GM23338 (cell line): Measurements from ENCODE around the gene BTBD9. TPM values are rescaled to one million over a fixed set of nuclear protein-coding genes. Genes with fewer than 3 reads are reported as not detected.

Experiments
- ATAC-seq: fragments of 200-7000 bp; cut with Tn5 transposase; 3 replicates; pipeline ENCODE4 v1.9.1; 2020
- DNase-seq: peaks from one replicate; pipeline ENCODE4 v3.0.0-alpha.2; 2015; ENCODE audit warnings: low spot score
- H2AFZ ChIP-seq: fragments of 200-600 bp; sonication (generic); 2 replicates; pipeline ENCODE4 v1.8.0; 2016; ENCODE audit warnings: antibody characterized with exemption, mild to moderate bottlenecking, moderate library complexity
- H3F3A ChIP-seq: fragments of 200-600 bp; sonication (generic); replicated peaks from 2 replicates; pipeline ENCODE4 v1.8.0; 2017; ENCODE audit warnings: antibody characterized with exemption, mixed run types, low read depth
- H3K27ac ChIP-seq: fragments of 200-600 bp; sonication (generic); 2 replicates; pipeline ENCODE4 v1.6.1; 2016; ENCODE audit warnings: low read depth
- H3K27me3 ChIP-seq: fragments of 200-600 bp; sonication (generic); 2 replicates; pipeline ENCODE4 v1.8.0; 2016; ENCODE audit warnings: mild to moderate bottlenecking, mixed run types, moderate library complexity; ENCODE audit not compliant: insufficient read depth
- H3K36me3 ChIP-seq: fragments of 200-600 bp; sonication (generic); 2 replicates; pipeline ENCODE4 v1.8.0; 2016; ENCODE audit warnings: mild to moderate bottlenecking; ENCODE audit not compliant: insufficient read depth
- H3K4me1 ChIP-seq: fragments of 200-600 bp; sonication (generic); 2 replicates; pipeline ENCODE4 v1.8.0; 2016; ENCODE audit warnings: mild to moderate bottlenecking, moderate library complexity; ENCODE audit not compliant: insufficient read depth
- H3K4me2 ChIP-seq: fragments of 200-600 bp; sonication (generic); 2 replicates; pipeline ENCODE4 v1.7.1; 2017; ENCODE audit warnings: mixed run types
- H3K4me3 ChIP-seq: fragments of 200-600 bp; sonication (generic); 2 replicates; pipeline ENCODE4 v1.6.1; 2016; ENCODE audit warnings: mixed run types
- H3K79me2 ChIP-seq: fragments of 200-600 bp; sonication (generic); replicated peaks from 2 replicates; pipeline ENCODE4 v1.8.0; 2017; ENCODE audit warnings: mild to moderate bottlenecking; ENCODE audit not compliant: insufficient read depth
- H3K9me2 ChIP-seq: fragments of 200-600 bp; sonication (generic); 2 replicates; pipeline ENCODE4 v1.8.0; 2017; ENCODE audit not compliant: insufficient read depth
- H4K20me1 ChIP-seq: fragments of 200-600 bp; sonication (generic); replicated peaks from 2 replicates; pipeline ENCODE4 v1.8.0; 2017; ENCODE audit warnings: mild to moderate bottlenecking; ENCODE audit not compliant: insufficient read depth
- H3K27ac Mint-ChIP-seq: 2 replicates; pipeline ENCODE4 v1.8.0; 2020; ENCODE audit warnings: inconsistent platforms, mild to moderate bottlenecking, moderate library complexity, mixed read lengths
- H3K27me3 Mint-ChIP-seq: 3 replicates; pipeline ENCODE4 v1.8.0; 2022; ENCODE audit warnings: low read depth, mild to moderate bottlenecking, moderate library complexity, mixed read lengths, inconsistent platforms; ENCODE audit not compliant: insufficient read depth, poor library complexity
- H3K36me3 Mint-ChIP-seq: 3 replicates; pipeline ENCODE4 v1.8.0; 2021; ENCODE audit warnings: low read depth, mild to moderate bottlenecking, inconsistent platforms, moderate library complexity, mixed read lengths
- H3K4me1 Mint-ChIP-seq: 3 replicates; pipeline ENCODE4 v1.8.0; 2020; ENCODE audit warnings: mild to moderate bottlenecking, inconsistent platforms, mixed read lengths
- H3K4me3 Mint-ChIP-seq: 3 replicates; pipeline ENCODE4 v1.8.0; 2021; ENCODE audit warnings: moderate library complexity, mild to moderate bottlenecking, inconsistent platforms, mixed read lengths
- H3K9me3 Mint-ChIP-seq: 3 replicates; pipeline ENCODE4 v1.8.0; 2020; ENCODE audit warnings: moderate library complexity, mild to moderate bottlenecking, inconsistent platforms, mixed read lengths
- CREB1 ChIP-seq: fragments of 250-450 bp; sonication (Bioruptor Pico); IDR thresholded peaks from 2 replicates; pipeline ENCODE4 v1.5.0; 2020; ENCODE audit warnings: low read depth, mild to moderate bottlenecking, moderate library complexity
- EZH2 ChIP-seq: fragments of 200-600 bp; sonication (generic); IDR thresholded peaks from one replicate; pipeline ENCODE4 v1.8.0; 2017; ENCODE audit warnings: antibody characterized with exemption, mild to moderate bottlenecking, low read depth; ENCODE audit not compliant: unreplicated experiment
- EZH2phosphoT487 ChIP-seq: fragments of 200-600 bp; sonication (generic); IDR thresholded peaks from one replicate; pipeline ENCODE4 v1.8.1; 2018; ENCODE audit warnings: antibody characterized with exemption; ENCODE audit not compliant: unreplicated experiment
- JUNB ChIP-seq: IDR thresholded peaks from one replicate; pipeline ENCODE4 v1.6.1; 2016; ENCODE audit warnings: antibody characterized with exemption; ENCODE audit not compliant: unreplicated experiment
- NANOG ChIP-seq: IDR thresholded peaks from 2 replicates; pipeline ENCODE4 v1.6.1; 2016; ENCODE audit warnings: antibody characterized with exemption, borderline replicate concordance
- POLR2AphosphoS5 ChIP-seq: IDR thresholded peaks from 2 replicates; pipeline ENCODE4 v1.6.1; 2016; ENCODE audit warnings: antibody characterized with exemption, low read depth
- STAT1 ChIP-seq: IDR thresholded peaks from one replicate; pipeline ENCODE4 v1.6.1; 2016; ENCODE audit warnings: antibody characterized with exemption; ENCODE audit not compliant: unreplicated experiment
- ZNF114 ChIP-seq: fragments of 250-450 bp; sonication (Bioruptor Pico); IDR thresholded peaks from 2 replicates; pipeline ENCODE4 v1.5.0; 2020; ENCODE audit warnings: mild to moderate bottlenecking, moderate library complexity
- ZNF331 ChIP-seq: fragments of 250-450 bp; sonication (Bioruptor Pico); IDR thresholded peaks from 2 replicates; pipeline ENCODE4 v1.5.0; 2020; ENCODE audit warnings: low read depth, mild to moderate bottlenecking, moderate library complexity
- polyA plus RNA-seq: library from polyadenylated mRNA; unstranded; fragments of >200 nt; fragmentation: Nextera tagmentation; extraction: Ambion mirVana; gene quantifications from 2 replicates; pipeline ENCODE4 v1.2.1, GENCODE V29; 2016
- total RNA-seq: library from RNA; depleted of rRNA; stranded (reverse); fragments of >200 nt; shearing (Covaris generic); gene quantifications from 2 replicates; pipeline ENCODE4 v1.2.3, GENCODE V29; 2014
- TF ChIP-seq, protein P1 (sequence below): IDR thresholded peaks from one replicate; pipeline ENCODE4 v1.6.1; 2018; ENCODE audit warnings: antibody characterized with exemption; ENCODE audit not compliant: unreplicated experiment
- TF ChIP-seq, protein P2 (sequence below): fragments of 250-450 bp; sonication (Bioruptor Pico); IDR thresholded peaks from 2 replicates; pipeline ENCODE4 v1.5.0; 2020; ENCODE audit warnings: mild to moderate bottlenecking, moderate library complexity
- TF ChIP-seq, protein P3 (sequence below): IDR thresholded peaks from 2 replicates; pipeline ENCODE4 v1.6.1; 2016; ENCODE audit warnings: antibody characterized with exemption
- TF ChIP-seq, protein P4 (sequence below), 2 experiments: fragments of 200-600 bp in 1 of 2; sonication (generic) in 1 of 2; conservative IDR thresholded peaks; 2 replicates each; pipeline versions ENCODE4 v1.5.1 to v1.6.1; 2016 to 2017; ENCODE audit warnings: antibody characterized with exemption in 2 of 2, low read depth in 2 of 2, mild to moderate bottlenecking in 2 of 2, moderate library complexity in 1 of 2

The BTBD9 gene
- total and polyA plus RNA-seq, 2 experiments from 2014 or later, result 4.2 to 5.3 TPM

DNA sequence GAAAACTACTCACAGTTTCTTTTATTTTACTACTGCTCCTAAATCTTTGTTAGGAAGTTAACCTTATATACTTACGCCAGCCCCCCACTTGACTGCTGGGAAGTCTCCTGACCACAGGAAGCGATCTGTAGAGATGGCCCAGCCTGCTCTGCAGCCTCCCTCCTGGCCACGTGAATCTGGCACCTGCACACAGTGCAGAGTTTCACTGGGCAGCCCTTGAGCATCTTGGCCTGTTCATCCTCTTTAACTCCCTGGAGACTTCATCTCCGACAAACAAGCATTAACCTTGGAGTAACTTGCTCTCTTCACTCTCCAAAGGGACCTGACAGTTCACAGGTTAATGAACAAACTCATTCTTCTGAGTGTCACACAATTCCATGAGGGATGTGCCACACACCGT lies 294.1 kb downstream of the BTBD9 start:
- H3K27ac ChIP-seq, result no peak overlapping the region
- DNase-seq (no peak), ATAC-seq (no peak)
- H3K36me3 ChIP-seq, result no peaks in the 10 kb centered on the region
- H3K9me2 ChIP-seq, result no peaks in the 10 kb centered on the region
- H3K4me1 Mint-ChIP-seq, result peaks cover 29% of the 10 kb centered on the region
- TF ChIP-seq EZH2 (no peak), NANOG (no peak), POLR2AphosphoS5 (no peak), JUNB (no peak), ZNF114 (CRISPR knock-in tag) (no peak), STAT1 (no peak), CREB1 (CRISPR knock-in tag) (no peak), EZH2phosphoT487 (no peak), ZNF331 (CRISPR knock-in tag) (no peak)
- TF ChIP-seq, protein P1, sequence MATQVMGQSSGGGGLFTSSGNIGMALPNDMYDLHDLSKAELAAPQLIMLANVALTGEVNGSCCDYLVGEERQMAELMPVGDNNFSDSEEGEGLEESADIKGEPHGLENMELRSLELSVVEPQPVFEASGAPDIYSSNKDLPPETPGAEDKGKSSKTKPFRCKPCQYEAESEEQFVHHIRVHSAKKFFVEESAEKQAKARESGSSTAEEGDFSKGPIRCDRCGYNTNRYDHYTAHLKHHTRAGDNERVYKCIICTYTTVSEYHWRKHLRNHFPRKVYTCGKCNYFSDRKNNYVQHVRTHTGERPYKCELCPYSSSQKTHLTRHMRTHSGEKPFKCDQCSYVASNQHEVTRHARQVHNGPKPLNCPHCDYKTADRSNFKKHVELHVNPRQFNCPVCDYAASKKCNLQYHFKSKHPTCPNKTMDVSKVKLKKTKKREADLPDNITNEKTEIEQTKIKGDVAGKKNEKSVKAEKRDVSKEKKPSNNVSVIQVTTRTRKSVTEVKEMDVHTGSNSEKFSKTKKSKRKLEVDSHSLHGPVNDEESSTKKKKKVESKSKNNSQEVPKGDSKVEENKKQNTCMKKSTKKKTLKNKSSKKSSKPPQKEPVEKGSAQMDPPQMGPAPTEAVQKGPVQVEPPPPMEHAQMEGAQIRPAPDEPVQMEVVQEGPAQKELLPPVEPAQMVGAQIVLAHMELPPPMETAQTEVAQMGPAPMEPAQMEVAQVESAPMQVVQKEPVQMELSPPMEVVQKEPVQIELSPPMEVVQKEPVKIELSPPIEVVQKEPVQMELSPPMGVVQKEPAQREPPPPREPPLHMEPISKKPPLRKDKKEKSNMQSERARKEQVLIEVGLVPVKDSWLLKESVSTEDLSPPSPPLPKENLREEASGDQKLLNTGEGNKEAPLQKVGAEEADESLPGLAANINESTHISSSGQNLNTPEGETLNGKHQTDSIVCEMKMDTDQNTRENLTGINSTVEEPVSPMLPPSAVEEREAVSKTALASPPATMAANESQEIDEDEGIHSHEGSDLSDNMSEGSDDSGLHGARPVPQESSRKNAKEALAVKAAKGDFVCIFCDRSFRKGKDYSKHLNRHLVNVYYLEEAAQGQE, result no peak
- TF ChIP-seq, protein P2, sequence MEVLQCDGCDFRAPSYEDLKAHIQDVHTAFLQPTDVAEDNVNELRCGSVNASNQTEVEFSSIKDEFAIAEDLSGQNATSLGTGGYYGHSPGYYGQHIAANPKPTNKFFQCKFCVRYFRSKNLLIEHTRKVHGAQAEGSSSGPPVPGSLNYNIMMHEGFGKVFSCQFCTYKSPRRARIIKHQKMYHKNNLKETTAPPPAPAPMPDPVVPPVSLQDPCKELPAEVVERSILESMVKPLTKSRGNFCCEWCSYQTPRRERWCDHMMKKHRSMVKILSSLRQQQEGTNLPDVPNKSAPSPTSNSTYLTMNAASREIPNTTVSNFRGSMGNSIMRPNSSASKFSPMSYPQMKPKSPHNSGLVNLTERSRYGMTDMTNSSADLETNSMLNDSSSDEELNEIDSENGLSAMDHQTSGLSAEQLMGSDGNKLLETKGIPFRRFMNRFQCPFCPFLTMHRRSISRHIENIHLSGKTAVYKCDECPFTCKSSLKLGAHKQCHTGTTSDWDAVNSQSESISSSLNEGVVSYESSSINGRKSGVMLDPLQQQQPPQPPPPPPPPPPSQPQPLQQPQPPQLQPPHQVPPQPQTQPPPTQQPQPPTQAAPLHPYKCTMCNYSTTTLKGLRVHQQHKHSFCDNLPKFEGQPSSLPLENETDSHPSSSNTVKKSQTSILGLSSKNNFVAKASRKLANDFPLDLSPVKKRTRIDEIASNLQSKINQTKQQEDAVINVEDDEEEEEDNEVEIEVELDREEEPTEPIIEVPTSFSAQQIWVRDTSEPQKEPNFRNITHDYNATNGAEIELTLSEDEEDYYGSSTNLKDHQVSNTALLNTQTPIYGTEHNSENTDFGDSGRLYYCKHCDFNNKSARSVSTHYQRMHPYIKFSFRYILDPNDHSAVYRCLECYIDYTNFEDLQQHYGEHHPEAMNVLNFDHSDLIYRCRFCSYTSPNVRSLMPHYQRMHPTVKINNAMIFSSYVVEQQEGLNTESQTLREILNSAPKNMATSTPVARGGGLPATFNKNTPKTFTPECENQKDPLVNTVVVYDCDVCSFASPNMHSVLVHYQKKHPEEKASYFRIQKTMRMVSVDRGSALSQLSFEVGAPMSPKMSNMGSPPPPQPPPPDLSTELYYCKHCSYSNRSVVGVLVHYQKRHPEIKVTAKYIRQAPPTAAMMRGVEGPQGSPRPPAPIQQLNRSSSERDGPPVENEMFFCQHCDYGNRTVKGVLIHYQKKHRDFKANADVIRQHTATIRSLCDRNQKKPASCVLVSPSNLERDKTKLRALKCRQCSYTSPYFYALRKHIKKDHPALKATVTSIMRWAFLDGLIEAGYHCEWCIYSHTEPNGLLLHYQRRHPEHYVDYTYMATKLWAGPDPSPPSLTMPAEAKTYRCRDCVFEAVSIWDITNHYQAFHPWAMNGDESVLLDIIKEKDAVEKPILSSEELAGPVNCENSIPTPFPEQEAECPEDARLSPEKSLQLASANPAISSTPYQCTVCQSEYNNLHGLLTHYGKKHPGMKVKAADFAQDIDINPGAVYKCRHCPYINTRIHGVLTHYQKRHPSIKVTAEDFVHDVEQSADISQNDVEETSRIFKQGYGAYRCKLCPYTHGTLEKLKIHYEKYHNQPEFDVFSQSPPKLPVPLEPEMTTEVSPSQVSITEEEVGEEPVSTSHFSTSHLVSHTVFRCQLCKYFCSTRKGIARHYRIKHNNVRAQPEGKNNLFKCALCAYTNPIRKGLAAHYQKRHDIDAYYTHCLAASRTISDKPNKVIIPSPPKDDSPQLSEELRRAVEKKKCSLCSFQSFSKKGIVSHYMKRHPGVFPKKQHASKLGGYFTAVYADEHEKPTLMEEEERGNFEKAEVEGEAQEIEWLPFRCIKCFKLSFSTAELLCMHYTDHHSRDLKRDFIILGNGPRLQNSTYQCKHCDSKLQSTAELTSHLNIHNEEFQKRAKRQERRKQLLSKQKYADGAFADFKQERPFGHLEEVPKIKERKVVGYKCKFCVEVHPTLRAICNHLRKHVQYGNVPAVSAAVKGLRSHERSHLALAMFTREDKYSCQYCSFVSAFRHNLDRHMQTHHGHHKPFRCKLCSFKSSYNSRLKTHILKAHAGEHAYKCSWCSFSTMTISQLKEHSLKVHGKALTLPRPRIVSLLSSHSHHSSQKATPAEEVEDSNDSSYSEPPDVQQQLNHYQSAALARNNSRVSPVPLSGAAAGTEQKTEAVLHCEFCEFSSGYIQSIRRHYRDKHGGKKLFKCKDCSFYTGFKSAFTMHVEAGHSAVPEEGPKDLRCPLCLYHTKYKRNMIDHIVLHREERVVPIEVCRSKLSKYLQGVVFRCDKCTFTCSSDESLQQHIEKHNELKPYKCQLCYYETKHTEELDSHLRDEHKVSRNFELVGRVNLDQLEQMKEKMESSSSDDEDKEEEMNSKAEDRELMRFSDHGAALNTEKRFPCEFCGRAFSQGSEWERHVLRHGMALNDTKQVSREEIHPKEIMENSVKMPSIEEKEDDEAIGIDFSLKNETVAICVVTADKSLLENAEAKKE (CRISPR knock-in tag), result no peak
- TF ChIP-seq, protein P3, sequence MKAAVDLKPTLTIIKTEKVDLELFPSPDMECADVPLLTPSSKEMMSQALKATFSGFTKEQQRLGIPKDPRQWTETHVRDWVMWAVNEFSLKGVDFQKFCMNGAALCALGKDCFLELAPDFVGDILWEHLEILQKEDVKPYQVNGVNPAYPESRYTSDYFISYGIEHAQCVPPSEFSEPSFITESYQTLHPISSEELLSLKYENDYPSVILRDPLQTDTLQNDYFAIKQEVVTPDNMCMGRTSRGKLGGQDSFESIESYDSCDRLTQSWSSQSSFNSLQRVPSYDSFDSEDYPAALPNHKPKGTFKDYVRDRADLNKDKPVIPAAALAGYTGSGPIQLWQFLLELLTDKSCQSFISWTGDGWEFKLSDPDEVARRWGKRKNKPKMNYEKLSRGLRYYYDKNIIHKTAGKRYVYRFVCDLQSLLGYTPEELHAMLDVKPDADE, result no peak
- TF ChIP-seq, protein P4, sequence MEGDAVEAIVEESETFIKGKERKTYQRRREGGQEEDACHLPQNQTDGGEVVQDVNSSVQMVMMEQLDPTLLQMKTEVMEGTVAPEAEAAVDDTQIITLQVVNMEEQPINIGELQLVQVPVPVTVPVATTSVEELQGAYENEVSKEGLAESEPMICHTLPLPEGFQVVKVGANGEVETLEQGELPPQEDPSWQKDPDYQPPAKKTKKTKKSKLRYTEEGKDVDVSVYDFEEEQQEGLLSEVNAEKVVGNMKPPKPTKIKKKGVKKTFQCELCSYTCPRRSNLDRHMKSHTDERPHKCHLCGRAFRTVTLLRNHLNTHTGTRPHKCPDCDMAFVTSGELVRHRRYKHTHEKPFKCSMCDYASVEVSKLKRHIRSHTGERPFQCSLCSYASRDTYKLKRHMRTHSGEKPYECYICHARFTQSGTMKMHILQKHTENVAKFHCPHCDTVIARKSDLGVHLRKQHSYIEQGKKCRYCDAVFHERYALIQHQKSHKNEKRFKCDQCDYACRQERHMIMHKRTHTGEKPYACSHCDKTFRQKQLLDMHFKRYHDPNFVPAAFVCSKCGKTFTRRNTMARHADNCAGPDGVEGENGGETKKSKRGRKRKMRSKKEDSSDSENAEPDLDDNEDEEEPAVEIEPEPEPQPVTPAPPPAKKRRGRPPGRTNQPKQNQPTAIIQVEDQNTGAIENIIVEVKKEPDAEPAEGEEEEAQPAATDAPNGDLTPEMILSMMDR (conservative IDR thresholded peaks at IDR 0.05; ENCODE audit: low read depth in 2 of 2), result no peak
- no peak overlapping the region for H3K4me3 ChIP-seq
- no peaks in the 10 kb centered on the region for H3F3A ChIP-seq
- no peak overlapping the region for H3K4me2 ChIP-seq
- H2AFZ ChIP-seq, result no peak overlapping the region
- H3K27me3 ChIP-seq, result no peaks in the 10 kb centered on the region
- no peaks in the 10 kb centered on the region for H3K36me3 Mint-ChIP-seq
- no peaks in the 10 kb centered on the region for H3K79me2 ChIP-seq
- H3K27ac Mint-ChIP-seq, result no peak overlapping the region
- no peaks in the 10 kb centered on the region for H4K20me1 ChIP-seq
- H3K27me3 Mint-ChIP-seq, result no peaks in the 10 kb centered on the region
- no peaks in the 10 kb centered on the region for H3K4me1 ChIP-seq
- H3K9me3 Mint-ChIP-seq, result no peaks in the 10 kb centered on the region
- H3K4me3 Mint-ChIP-seq, result no peak overlapping the region
